ENCODE results near the gene MAP4K1. TPM values are rescaled to one million over a fixed set of nuclear protein-coding genes. Genes with fewer than 3 reads are reported as not detected.
A peak's percentile ranks its signal among the peaks of the same experiment; 100 is the strongest.

MAP4K1 gene
- total RNA-seq, 1 experiment from 2014 or later, result 11.1 TPM

DNA sequence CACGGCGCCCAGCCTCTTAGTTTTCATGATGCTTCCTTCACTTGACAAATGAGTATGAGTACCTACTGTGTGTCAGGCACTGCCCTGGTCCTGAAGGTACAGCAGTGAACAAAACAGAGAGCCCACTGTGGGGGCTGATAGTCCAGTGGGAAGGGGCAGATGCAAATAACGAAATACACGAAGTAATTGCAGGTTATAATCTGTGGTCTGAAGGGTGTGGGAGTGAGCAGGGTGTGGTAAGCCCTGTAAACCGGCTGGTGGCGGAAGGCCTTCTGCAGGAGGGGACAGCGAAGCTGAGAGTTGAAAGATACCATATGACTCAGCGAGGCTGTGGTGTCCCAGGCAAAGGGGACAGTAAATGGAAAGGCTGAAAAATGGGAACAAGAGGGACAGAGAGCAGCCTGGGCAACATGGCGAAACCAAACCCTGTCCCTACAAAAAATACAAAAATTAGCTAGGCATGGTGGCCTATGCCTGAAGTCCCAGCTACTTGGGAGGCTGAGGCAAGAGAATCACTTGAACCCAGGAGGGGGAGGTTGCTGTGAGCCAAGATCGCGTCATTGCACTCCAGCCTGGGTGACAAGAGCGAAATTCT lies 60.5 kb downstream of the MAP4K1 start:
- ATAC-seq, result peak; percentile 61

DNA sequence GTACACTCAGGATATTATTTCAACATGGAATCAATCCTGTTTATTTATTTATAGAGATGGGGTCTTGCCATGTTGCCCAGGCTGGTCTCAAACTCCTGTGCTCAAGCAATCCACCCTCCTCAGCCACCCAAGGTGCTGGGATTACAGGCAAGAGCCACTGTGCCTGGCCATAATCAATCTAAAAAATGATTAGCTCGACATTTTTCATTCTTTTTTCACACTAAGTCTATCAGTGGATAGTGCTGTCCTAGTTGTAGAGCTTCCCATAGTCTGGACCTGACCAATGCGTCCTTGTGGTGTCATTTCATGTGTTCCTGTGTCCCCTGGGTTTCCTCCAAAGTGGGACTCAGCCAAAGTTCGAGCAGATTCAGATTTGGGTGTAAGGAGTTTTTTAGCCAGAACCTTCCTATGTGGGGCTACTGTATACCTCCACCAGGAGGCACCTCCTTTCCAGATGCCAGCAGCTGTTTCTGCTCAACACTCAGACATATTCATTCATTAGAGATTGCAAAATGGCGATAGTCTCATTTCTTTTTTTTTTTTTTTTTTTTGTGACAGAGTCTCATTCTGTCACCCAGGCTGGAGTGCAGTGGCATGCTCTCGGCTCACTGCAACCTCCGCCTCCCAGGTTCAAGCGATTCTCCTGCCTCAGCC lies 61.1 kb downstream of the MAP4K1 start:
- no peaks in the 10 kb centered on the region for H3K4me1 ChIP-seq (ENCODE audit: control insufficient read depth, insufficient read depth, low read length)
- POLR2A ChIA-PET, result interaction anchor here (0.6 to 0.7 kb wide), 5 partner anchors 13 to 1770 kb away, joined by 3 to 11 read pairs (median 4); no protein-coding TSS in a partner anchor
- CTCF ChIA-PET, result interaction anchor here (0.5 to 2.3 kb wide), 16 partner anchors 9 to 1749 kb away, joined by 3 to 16 read pairs (median 5); partner anchors contain the start of gene EIF3K
- BruUV-seq (replicated peaks), result no TSS peak
- no peaks in the 10 kb centered on the region for H3K27me3 ChIP-seq (ENCODE audit: control insufficient read depth, insufficient read depth, low read length)
- DNase-seq (ENCODE audit: low read depth, low spot score) (peak; percentile 67), ATAC-seq (peak; percentile 72)
- no peaks in the 10 kb centered on the region for H3K36me3 ChIP-seq (ENCODE audit: control insufficient read depth, insufficient read depth, low read length)
- no peaks in the 10 kb centered on the region for H3K9me3 ChIP-seq (ENCODE audit: control insufficient read depth, insufficient read depth, low read depth, low read length)
- no peak overlapping the region for H3K4me3 ChIP-seq (ENCODE audit: low read depth in 2 of 2, low read length in 2 of 2)
- intact Hi-C loops (cut with micrococcal nuclease; ENCODE audit: unreplicated experiment) (loop anchor here (5.0 kb wide), 1 partner anchor 76 kb away; no protein-coding TSS in a partner anchor), in situ Hi-C loops (cut with HindIII; ENCODE audit: low pct_unique_long_range_greater_than_20kb, low sequenced_read_pairs) (no loop called here)
- no peak for TF ChIP-seq SIN3A (IDR thresholded peaks at IDR 0.05; ENCODE audit: borderline replicate concordance, insufficient read depth, low read depth, low read length)
- no peak for TF ChIP-seq REST (IDR thresholded peaks at IDR 0.05; ENCODE audit: insufficient read depth in 1 of 2, low read depth in 2 of 2, low read length in 1 of 2)
- TF ChIP-seq, protein P1, sequence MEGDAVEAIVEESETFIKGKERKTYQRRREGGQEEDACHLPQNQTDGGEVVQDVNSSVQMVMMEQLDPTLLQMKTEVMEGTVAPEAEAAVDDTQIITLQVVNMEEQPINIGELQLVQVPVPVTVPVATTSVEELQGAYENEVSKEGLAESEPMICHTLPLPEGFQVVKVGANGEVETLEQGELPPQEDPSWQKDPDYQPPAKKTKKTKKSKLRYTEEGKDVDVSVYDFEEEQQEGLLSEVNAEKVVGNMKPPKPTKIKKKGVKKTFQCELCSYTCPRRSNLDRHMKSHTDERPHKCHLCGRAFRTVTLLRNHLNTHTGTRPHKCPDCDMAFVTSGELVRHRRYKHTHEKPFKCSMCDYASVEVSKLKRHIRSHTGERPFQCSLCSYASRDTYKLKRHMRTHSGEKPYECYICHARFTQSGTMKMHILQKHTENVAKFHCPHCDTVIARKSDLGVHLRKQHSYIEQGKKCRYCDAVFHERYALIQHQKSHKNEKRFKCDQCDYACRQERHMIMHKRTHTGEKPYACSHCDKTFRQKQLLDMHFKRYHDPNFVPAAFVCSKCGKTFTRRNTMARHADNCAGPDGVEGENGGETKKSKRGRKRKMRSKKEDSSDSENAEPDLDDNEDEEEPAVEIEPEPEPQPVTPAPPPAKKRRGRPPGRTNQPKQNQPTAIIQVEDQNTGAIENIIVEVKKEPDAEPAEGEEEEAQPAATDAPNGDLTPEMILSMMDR (IDR thresholded peaks at IDR 0.05), result no peak
- TF ChIP-seq TCF7L2 (IDR thresholded peaks at IDR 0.05; ENCODE audit: low read depth, low read length), result no peak
- no peak for TF ChIP-seq POLR2AphosphoS5 (IDR thresholded peaks at IDR 0.05; ENCODE audit: low read depth, low read length)
- H3K27ac ChIP-seq (ENCODE audit: low read length), result no peak overlapping the region

More for the DNA sequence above, 60.5 kb downstream of the MAP4K1 start:
- Histone ChIP-seq H3K27me3 (ENCODE audit: control insufficient read depth, insufficient read depth, low read length) (no peaks in the 10 kb centered on the region), H3K4me1 (ENCODE audit: control insufficient read depth, insufficient read depth, low read length) (no peaks in the 10 kb centered on the region), H3K36me3 (ENCODE audit: control insufficient read depth, insufficient read depth, low read length) (no peaks in the 10 kb centered on the region), H3K9me3 (ENCODE audit: control insufficient read depth, insufficient read depth, low read depth, low read length) (no peaks in the 10 kb centered on the region), H3K4me3 (ENCODE audit: low read depth in 2 of 2, low read length in 2 of 2) (no peak overlapping the region), H3K27ac (ENCODE audit: low read length) (no peak overlapping the region)
- intact Hi-C loops (cut with micrococcal nuclease; ENCODE audit: unreplicated experiment) (loop anchor here (5.0 kb wide), 1 partner anchor 75 kb away; no protein-coding TSS in a partner anchor), in situ Hi-C loops (cut with HindIII; ENCODE audit: low pct_unique_long_range_greater_than_20kb, low sequenced_read_pairs) (no loop called here)
- ChIA-PET CTCF (interaction anchor here (0.6 to 2.3 kb wide), 8 partner anchors 16 to 86 kb away, joined by 3 to 16 read pairs (median 5); partner anchors contain the start of gene EIF3K), POLR2A (interaction anchor here (0.6 kb wide), 2 partner anchors 43 to 1770 kb away, joined by 3 to 4 read pairs; no protein-coding TSS in a partner anchor)
- TF ChIP-seq SIN3A (IDR thresholded peaks at IDR 0.05; ENCODE audit: borderline replicate concordance, insufficient read depth, low read depth, low read length), result no peak
- no peak for TF ChIP-seq POLR2AphosphoS5 (IDR thresholded peaks at IDR 0.05; ENCODE audit: low read depth, low read length)
- TF ChIP-seq TCF7L2 (IDR thresholded peaks at IDR 0.05; ENCODE audit: low read depth, low read length), result no peak
- TF ChIP-seq, protein P1 (IDR thresholded peaks at IDR 0.05), result no peak
- BruUV-seq (replicated peaks), result no TSS peak
- DNase-seq (ENCODE audit: low read depth, low spot score), result no peak
